GM19455 (cell line): ENCODE results near the gene HOATZ.

ENCODE experiments used
- ATAC-seq: cut with Tn5 transposase; IDR thresholded peaks from one replicate; pipeline ENCODE4 v1.9.1; 2021; ENCODE audit not compliant: unreplicated experiment

Gene HOATZ

DNA sequence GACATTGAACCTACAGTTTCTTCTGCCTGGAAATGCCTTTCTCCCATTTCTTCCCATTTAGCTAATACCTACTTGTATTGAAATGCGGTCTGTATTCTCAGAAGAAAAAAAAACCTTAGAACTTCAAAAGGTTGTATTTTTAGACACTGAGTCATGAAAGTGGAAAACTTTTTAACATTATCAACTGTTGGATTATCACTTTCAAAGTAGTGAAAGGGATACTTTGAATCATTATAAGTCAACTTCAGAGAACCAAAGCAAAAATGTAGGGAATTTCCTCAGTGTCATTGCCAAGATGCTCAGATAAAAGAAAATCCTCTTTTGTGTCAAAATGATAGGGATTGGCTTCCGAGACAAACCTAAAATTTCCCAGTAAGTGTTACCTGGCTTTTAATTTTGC is 6.6 kb downstream of the HOATZ start:
- ATAC-seq = no peak

DNA sequence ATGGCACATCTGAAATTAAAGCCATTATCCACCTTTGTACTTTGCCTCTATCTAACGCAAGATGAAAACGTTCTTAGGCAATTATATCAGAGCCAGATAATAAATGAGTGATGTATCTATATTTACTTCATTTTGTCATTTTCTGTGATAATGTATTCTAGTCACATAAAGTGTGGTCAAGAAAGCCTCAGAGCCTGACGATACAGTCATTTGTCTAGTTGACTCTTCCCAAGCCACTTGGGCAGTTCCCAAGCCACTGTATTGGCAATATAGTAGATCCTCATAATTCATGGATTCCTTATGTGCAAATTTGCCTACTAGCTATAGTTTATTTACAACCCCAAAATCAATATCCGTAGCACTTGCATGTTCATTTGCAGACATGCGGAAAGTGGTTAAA is 7.8 kb downstream of the HOATZ start:
- no peak for ATAC-seq

DNA sequence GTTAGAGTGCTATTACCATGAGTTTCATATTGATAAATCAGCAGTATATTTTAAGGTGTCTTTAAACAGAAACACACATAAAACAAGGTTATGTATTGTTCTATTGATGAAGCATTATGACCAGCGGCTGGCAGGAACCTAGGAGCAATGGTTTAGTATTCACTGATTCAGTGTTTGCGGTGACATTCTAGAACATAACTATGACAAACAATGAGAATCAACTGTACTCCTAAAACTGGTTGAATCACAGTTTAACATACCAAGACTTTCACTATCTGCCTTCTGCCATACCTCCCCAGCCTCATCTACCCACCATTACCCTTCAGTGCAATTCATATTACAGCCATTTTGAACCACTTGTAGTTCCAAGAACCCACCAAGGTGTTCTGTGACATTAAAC is 8.8 kb downstream of the HOATZ start:
- ATAC-seq = no peak

DNA sequence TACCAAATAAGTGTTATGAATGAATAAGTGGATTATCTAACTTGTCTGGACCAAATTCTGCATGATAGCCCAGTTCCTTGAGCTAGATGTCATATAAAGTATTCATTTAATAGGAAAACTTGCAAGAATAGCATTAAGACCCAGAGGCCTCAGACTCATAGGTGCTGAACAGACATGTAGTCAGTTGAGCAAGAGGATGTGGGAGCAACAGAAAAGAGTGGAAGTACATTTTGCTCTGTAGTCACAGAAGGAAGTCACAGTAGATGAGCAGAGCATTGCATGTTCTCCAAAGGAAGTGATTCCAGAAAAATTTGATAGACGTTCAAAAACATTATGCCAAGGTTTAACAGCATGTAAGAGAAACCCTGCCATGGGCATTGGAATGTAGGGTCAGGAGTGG is 9.5 kb downstream of the HOATZ start:
- ATAC-seq = no peak

DNA sequence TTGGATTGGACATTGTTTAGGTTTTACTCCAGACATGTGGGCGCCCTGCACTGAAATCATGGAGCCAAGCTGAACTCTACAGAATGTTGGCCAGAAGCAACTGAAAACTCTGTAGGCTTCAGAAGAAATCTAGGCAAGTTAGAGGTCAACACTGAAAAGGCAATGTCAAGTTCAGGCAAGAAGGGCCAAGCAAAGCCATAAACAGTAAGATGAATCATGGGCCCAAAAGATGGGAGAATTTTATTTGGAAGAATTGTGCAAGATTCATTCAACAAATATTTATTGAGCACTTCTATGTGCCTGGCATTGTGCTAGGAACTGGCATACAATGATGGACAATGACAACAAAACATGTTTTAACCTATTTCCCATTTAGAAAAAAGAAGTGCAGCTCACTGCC is 10.9 kb downstream of the HOATZ start:
- no peak for ATAC-seq

DNA sequence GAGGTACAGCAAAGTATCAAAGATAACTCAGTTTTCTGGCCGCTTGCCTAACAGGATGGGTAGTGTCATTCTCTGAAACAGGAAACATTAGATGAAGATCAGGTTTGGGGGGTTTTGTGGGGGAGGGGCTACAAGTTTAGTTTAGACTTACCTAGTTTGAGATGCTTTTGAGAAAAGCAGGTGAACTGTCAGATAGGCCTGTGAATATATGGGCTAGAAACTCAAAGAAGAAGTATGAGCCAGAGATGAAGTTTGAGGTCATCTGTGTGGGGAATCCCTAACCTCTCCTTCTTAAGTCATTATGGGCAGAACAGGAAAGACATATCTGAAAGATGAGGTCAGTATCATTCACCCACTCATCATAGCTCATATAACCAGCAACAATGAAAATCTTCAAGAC is 11.9 kb downstream of the HOATZ start:
- ATAC-seq = no peak

DNA sequence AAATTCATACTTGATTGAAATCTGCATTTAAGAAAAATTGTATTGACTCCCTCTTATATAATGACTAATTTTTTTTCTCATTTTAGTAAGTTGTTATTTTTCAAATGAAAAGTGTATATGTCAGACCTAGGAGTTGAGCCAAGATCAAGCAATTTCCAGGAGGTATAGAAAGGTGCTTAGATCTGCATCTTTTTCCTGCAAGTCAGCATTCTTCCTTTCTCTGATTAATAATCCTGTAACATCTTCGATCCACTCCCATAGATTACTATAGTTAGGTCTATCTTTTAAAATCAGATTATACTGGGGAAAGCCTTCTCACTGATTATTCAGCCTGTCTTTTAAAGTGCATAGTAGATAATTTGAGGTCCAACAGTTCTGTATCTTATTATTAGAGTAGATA is 12.7 kb downstream of the HOATZ start:
- ATAC-seq = no peak

DNA sequence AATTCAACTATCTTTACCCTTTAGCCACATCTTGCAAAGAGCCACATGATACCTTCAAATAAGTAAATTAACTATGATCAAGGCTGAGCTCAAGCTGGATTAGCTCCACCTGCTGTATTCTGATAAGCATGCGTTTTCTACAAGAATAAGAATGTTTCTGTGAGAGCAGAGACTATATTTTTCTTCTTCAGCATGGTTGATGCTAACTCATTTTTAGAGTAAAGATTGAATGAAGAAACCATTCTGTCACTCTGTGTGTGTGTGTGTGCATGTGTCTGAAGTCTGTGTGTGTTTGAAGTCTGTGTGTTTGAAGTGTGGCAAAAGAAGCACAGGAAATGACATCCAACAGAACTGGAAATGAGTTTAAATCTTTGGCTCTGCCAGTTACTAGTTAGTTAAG is 14.0 kb downstream of the HOATZ start:
- no peak for ATAC-seq

DNA sequence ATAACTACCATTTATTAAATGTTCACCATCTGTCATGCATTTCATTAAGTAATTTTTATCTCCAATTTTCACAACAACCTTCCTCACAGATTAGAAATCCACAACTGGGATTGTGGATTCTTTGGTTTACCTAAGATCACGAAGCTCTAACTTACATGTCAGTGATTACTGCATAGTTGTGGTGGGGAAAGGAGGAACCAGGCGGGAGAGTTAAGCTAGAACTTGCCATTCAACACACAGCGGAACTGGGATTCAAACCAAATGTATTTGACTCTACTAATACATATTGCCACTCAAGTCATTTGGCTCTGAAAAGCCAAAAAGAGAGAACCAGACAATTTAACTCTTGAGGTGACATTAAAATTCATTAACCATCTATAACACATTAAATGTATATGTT is 15.5 kb downstream of the HOATZ start:
- no peak for ATAC-seq

DNA sequence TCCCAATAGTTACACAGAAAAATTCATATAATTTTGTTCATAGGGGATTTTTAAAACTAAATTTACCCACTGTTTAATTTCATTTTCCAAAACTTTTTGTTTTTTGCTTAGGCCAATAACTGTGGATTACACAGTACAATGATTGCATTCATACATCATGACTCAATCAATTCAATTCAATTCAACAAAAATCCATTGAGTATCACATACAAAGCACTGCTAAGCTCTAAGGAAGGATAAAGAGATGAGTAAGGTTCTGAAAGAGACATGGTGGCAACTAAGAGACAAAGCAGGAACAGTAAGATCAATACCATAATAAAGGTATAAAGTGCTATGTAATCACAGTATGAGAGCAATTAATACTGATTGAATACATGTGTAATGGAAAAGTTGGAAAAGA is 16.6 kb downstream of the HOATZ start:
- no peak for ATAC-seq

DNA sequence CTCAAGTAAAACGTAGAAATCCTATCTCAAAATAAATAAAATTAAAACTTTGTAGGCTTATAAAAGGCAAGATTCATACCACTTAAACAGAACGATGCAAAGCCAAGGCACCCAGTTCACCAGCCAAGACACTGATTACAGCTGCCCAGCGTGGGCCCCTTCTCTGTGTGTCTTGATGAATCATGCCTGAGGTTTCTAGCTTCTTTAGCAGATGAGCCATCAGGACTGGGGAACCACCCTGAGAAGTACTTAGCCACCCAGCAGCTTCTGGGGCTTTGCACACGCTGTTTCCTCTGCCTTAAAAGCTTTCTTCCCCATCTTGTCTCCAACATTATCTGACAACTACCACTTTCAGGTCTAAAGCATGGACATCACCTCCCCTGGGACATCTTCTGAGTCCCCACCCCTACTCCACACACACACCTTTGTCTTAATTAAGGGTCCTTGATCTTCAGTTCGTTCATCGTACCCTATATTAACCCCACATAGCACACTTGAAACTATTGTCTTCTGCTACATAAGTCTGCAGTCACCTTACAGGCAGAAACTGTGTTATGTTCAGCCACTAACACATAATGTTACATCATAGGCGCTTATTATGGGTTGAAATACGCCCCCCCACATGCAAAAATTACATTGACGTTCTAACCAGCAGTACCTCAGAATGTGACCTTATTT is 17.2 kb downstream of the HOATZ start:
- ATAC-seq = no peak

DNA sequence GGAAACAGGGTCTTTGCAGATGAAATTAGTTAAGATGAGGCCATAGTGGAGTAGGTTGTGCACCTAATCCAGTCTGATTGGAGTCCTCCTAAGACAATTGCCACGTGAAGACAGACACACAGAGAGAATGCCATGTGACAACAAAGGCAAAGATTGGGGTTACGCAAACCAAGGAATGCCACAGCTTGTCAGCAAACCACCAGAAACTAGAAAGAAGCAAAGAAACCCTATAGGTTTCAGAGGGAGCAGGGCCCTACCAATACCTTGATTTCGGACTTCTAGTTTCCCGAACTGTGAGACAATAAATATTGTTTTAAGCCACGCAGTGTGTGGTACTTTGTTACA is 17.8 kb downstream of the HOATZ start:
- ATAC-seq = no peak

DNA sequence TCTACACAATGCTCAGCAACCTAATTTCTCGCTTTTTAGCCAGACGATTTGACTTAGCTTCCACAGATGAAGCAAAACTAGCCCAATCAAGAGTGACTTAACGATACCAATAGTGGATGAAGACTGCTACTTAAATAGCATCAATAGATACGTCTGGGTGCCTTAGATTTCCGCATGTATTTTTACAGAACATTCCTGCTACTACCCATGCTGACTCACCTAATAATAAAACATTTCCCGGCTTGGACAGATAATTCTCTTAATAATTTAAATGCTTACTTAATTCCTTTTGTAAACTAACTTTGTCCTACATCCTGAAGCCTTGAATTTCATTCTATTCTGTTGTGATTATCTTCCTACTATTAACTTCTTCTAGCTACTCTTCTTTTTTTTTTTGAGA is 20.7 kb downstream of the HOATZ start:
- no peak for ATAC-seq

DNA sequence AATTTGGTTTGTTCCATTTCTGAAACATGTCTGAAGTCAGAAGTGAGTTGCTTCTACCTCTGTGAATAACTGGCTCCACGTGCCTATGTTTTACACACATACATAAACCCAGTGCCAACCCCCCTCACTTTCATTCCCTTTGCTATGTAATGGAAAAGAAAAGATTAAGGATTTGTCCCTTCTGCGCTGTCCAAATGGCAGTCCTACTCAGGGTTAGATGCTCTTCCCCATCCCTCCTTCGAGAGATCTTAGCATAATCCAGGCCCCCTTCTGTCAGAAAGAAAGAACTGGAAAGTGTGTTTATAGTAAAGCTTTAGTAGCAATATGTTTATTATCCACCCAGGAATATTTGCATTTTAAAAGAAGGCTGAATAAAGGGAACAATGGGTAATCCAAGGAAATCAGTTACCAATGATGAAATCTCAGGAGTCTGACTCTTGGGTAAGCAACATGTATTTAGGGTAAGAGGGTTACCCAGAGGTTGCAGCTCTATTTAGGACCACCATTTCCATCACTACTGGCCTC is 22.8 kb downstream of the HOATZ start:
- ATAC-seq = no peak

DNA sequence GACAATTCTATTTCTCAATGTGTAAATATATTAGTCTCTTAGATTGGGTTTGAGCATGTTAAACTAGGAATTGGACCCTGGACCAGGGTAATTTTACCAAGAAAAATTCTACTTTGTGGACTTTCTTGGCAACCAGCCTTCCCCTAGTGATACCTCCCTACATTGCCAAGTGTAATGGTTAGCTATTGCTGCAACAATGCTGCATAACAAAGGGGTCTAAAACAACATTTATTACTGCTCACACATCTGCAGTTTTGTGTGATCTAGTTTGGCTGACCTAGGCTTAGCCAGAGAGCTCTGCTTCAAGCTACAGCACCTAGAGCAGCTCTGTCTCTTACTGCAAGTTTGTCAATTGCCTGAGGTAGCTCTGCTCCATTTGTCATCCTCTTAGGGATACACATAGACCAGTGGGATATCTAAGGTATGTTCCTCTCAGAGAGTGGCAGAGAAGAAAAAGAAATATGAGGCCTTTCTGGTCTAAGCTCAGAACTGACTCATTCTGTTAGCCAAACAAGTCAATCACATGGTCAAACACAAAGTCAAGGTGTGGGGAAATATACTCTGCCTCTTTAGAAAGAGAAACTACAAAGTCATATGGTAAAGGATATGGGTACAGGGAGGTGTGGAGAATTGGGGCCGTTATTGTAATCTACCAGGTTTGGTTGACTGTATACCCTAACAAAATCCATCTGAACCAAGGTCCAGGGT is 24.0 kb downstream of the HOATZ start:
- ATAC-seq = no peak

DNA sequence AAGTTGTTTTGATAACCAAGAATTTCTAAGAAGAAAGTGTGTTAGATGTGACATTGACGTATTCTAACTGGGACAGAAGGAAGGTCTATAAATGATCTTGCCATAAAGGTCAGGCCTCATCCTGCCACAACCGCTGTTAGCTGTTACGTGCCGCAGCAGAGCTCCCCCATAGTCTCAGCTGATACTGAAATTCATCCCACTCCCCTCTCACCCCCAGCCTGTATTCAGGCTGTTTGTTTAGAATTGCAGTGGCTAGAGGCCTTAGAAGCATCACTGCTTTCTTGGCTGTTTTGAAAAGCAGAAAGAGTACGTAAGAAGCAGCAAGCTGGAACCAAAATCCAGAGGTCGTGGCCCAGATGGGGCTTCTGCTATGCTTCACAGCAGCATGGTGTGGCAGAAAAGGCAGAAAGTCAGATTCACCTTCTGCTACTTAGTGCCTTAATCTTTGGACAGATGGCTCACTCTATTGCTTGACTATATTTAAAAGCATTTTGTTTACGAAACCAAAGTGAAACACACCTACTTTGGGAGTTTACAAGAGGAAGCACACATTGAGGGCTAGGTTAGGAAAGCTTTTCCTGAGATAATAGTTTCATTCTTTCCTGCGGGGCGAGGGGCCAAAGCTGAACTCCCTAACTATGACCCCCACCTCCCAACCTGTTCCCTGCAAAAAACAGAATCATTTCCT is 25.0 kb downstream of the HOATZ start:
- no peak for ATAC-seq

DNA sequence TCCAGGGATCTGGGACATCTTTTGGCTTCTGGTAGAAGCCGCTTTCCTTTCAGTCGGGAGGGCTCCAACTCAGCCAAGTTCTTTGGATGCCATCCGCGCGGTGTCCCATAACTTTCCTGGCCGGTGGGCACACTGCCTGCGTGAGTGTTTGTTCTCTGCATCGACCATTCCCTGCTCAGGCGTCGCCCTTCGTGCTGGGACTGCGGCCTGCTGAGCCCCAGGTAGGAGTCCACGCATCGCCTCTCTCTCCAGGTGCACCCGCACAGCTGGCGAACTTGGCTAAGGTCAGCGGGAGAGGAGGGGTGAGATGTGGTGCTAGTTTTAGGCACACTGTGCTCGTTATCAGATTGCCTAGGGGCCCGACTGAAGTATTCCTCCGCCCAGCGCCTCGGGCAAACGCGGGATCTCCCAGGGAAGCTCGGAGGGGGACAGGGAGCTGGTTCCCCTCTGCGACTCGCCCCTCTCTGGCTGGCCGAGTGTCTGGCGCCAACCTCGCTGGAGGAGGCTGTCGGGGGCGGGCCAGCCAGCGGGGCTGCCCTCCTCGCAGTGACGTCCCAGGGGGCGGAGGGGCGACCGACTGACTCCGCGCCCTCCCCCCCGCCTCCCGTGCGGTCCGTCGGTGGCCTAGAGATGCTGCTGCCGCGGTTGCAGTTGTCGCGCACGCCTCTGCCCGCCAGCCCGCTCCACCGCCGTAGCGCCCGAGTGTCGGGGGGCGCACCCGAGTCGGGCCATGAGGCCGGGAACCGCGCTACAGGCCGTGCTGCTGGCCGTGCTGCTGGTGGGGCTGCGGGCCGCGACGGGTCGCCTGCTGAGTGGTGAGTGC is 25.7 kb downstream of the HOATZ start, which contains the start of gene LAYN:
TSS of gene LAYN (plus strand) at position 607 of the 823 bp plus-strand sequence. CDS start at position 731, 124 bp downstream.
- ATAC-seq = no peak

DNA sequence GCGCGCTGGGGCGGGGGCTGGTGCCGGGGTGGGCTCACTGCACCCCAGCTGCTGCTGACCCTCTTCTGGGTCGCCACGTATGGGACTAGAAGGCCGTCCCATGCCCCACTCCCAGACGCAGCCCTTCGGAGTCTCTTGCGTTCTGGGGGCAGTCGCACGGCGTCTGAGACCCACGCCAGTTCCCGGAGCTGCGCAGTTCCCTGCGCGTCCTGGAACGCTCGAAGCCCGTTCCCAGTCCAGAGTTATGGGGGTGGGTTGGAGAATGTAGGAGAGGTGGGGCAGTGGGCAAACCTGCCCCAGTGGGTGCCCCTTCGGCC is 26.3 kb downstream of the HOATZ start:
- no peak for ATAC-seq

DNA sequence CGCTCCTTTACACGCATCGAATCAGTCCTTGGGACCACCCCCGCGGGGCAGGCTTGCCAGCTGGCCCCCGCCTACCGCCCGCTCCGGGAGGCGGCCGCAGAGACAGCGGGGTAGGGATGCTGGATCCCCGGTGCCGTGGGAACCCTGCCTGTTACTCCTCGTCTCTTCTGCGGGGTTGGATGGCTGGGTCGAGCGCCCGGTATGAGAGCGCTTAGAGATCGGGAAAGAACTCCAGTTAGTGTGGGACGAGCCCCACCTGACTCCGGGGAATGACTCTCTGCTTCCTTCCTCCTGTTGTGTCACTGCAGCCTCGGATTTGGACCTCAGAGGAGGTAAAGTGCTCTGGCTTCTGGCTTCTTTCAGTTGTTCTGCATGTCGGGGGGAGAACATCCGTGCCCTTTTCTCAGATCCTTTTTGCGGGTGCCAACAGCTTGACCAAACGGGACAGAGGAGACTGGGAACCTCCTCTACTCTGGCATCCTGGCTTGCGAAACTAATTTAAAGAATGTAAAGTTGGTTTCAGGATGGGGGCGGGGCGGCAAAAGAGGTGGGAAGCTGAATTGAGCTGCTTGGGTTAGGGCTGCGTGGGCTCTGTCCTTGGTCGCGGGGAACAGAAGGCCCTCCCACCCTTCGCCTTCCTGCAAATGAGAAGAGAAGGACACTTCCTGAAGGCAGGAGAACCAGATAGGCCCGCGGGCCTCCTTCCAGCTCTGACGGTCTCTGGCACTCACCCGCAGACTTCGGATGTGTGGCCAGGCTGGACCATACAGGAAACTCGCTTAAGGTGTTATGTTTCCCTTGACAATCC is 26.9 kb downstream of the HOATZ start:
- ATAC-seq = no peak

DNA sequence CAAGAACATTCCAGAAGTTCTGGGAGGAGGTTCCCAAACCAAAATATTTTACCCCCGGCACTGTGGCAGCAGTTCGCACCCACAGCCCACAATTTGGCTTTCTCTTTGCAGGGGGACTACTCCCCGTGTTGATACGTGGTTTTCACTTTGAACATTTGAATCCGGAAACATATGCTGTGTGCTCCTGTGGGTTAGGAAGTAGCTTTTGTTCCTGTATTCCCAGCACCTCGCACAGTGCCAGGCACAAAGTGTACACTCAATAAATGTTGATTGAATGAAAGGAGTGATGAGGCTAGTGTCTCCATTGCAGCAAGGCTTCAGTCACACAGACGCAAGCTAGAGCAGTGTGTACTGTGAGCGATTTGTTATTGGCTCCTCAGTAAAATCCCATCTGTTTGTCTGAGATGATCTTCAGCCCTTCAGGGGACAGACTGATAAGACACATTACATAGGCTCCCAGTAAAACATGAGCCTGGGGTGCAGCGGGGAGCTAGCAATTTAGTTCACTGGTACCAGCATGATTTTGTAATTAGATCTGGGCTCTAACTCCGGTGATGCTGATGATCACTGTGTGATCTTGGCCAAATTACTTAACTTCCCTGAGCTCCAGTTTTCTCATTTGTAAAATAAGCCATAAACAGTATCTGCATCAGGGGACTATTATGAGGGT is 28.2 kb downstream of the HOATZ start:
- no peak for ATAC-seq
